DMS 273 (cell line): Measurements from ENCODE around the gene ERH.
"Not testable (repeated sequence)": the region's sequence is repeated elsewhere in the genome, so short reads cannot be mapped to it uniquely, and the experiment has no call there.

Experiments
- DNase-seq: peaks from one replicate; lab custom pipeline; 2025; ENCODE audit not compliant: unreplicated experiment; lab: John Stamatoyannopoulos, UW

Gene ERH

GRCh38 chr14:69398818-69399210, 715 bp upstream of the ERH start:
- peak; percentile 83 for DNase-seq

- no peak for DNase-seq
These were observed 2.2 kb downstream of the ERH start for GRCh38 chr14:69395929-69396328.

- DNase-seq = no peak
These were observed 5.6 kb downstream of the ERH start for GRCh38 chr14:69392481-69392880.

GRCh38 chr14:69391400-69391799, 6.7 kb downstream of the ERH start:
- not testable (repeated sequence) for DNase-seq

GRCh38 chr14:69387311-69387710, 10.8 kb downstream of the ERH start:
- DNase-seq = no peak

GRCh38 chr14:69378274-69378673, 19.8 kb downstream of the ERH start:
- no peak for DNase-seq

GRCh38 chr14:69376439-69376838, 21.7 kb downstream of the ERH start:
- DNase-seq = no peak

GRCh38 chr14:69375722-69376121, 22.4 kb downstream of the ERH start:
- DNase-seq = no peak

- no peak for DNase-seq
These were observed 22.9 kb downstream of the ERH start for GRCh38 chr14:69375182-69375581.

GRCh38 chr14:69374235-69374634, 23.9 kb downstream of the ERH start:
- no peak for DNase-seq

- no peak for DNase-seq
These were observed 25.0 kb downstream of the ERH start for GRCh38 chr14:69373104-69373503.

- no peak for DNase-seq
These were observed 26.0 kb downstream of the ERH start for GRCh38 chr14:69372146-69372545.

- no peak for DNase-seq
These were observed 28.0 kb downstream of the ERH start for GRCh38 chr14:69370061-69370460.

- DNase-seq = no peak
These were observed 29.7 kb downstream of the ERH start for GRCh38 chr14:69368381-69368780.

GRCh38 chr14:69366761-69367160, 31.3 kb downstream of the ERH start:
- no peak for DNase-seq

GRCh38 chr14:69366069-69366468, 32.0 kb downstream of the ERH start:
- DNase-seq = no peak

- DNase-seq = no peak
These were observed 33.7 kb downstream of the ERH start for GRCh38 chr14:69364378-69364777.

GRCh38 chr14:69363964-69364363, 34.1 kb downstream of the ERH start:
- DNase-seq = no peak

GRCh38 chr14:69363055-69363454, 35.0 kb downstream of the ERH start:
- DNase-seq = peak; percentile 34

GRCh38 chr14:69360438-69361108, 37.5 kb downstream of the ERH start:
- peak; percentile 52 for DNase-seq

- DNase-seq = no peak
These were observed 39.1 kb downstream of the ERH start for GRCh38 chr14:69358966-69359365.

GRCh38 chr14:69358233-69358963, 39.7 kb downstream of the ERH start:
- no peak for DNase-seq
